Loucy (cell line): ENCODE results near the gene DPYSL4.

ENCODE experiments used
- H2AFZ ChIP-seq: fragments of 200-600 bp; sonication (generic); 2 replicates; pipeline ENCODE4 v1.6.0; 2016; ENCODE audit warnings: antibody characterized with exemption, mild to moderate bottlenecking, low read length, moderate library complexity
- H3F3A ChIP-seq: fragments of 200-600 bp; 2 replicates; pipeline ENCODE4 v1.6.0; 2016; ENCODE audit warnings: antibody characterized with exemption, low read depth, mild to moderate bottlenecking
- H3K27me3 ChIP-seq: fragments of 200-600 bp; sonication (generic); 2 replicates; pipeline ENCODE4 v1.6.1; 2014; ENCODE audit warnings: low read length, mild to moderate bottlenecking; ENCODE audit not compliant: insufficient read depth, poor library complexity, severe bottlenecking
- H3K36me3 ChIP-seq: fragments of 200-600 bp; sonication (generic); 2 replicates; pipeline ENCODE4 v1.6.1; 2016; ENCODE audit warnings: low read length; ENCODE audit not compliant: insufficient read depth
- H3K4me1 ChIP-seq: fragments of 200-600 bp; sonication (generic); 2 replicates; pipeline ENCODE4 v1.5.1; 2014; ENCODE audit warnings: low read length, mild to moderate bottlenecking; ENCODE audit not compliant: insufficient read depth, poor library complexity, severe bottlenecking
- H3K4me2 ChIP-seq: fragments of 200-600 bp; sonication (generic); 2 replicates; pipeline ENCODE4 v1.6.0; 2014; ENCODE audit warnings: antibody characterized with exemption, low read length, low read depth, mild to moderate bottlenecking; ENCODE audit not compliant: poor library complexity, severe bottlenecking
- H3K4me3 ChIP-seq: fragments of 200-600 bp; sonication (generic); 2 replicates; pipeline ENCODE4 v1.5.1; 2014; ENCODE audit warnings: low read length, mild to moderate bottlenecking, mixed read lengths; ENCODE audit not compliant: poor library complexity, severe bottlenecking
- H3K79me2 ChIP-seq: fragments of 200-600 bp; sonication (generic); 2 replicates; pipeline ENCODE4 v1.6.1; 2014; ENCODE audit warnings: low read length; ENCODE audit not compliant: insufficient read depth
- H3K9ac ChIP-seq: fragments of 200-600 bp; sonication (generic); 2 replicates; pipeline ENCODE4 v1.6.0; 2014; ENCODE audit warnings: mild to moderate bottlenecking, low read depth, low read length, moderate library complexity; ENCODE audit not compliant: poor library complexity, severe bottlenecking
- H3K9me2 ChIP-seq: fragments of 200-600 bp; sonication (generic); replicated peaks from 2 replicates; pipeline ENCODE4 v1.6.1; 2016; ENCODE audit warnings: low read depth, low read length, mixed read lengths
- H3K9me3 ChIP-seq: fragments of 200-600 bp; sonication (generic); 2 replicates; pipeline ENCODE4 v1.6.1; 2014; ENCODE audit warnings: mild to moderate bottlenecking, antibody characterized with exemption, low read length, low read depth; ENCODE audit not compliant: insufficient read depth
- H4K20me1 ChIP-seq: fragments of 200-600 bp; sonication (generic); 2 replicates; pipeline ENCODE4 v1.6.0; 2014; ENCODE audit warnings: antibody characterized with exemption, low read length, mild to moderate bottlenecking; ENCODE audit not compliant: insufficient read depth, poor library complexity, severe bottlenecking
- CTCF ChIP-seq: fragments of 200-600 bp; sonication (generic); conservative IDR thresholded peaks from 2 replicates; pipeline ENCODE4 v1.5.1; 2014; ENCODE audit warnings: mild to moderate bottlenecking, antibody characterized with exemption, low read length
- EZH2phosphoT487 ChIP-seq: fragments of 200-600 bp; IDR thresholded peaks from 2 replicates; pipeline ENCODE4 v1.6.1; 2018; ENCODE audit warnings: antibody characterized with exemption, mild to moderate bottlenecking, moderate library complexity, borderline replicate concordance

DPYSL4 gene

DNA sequence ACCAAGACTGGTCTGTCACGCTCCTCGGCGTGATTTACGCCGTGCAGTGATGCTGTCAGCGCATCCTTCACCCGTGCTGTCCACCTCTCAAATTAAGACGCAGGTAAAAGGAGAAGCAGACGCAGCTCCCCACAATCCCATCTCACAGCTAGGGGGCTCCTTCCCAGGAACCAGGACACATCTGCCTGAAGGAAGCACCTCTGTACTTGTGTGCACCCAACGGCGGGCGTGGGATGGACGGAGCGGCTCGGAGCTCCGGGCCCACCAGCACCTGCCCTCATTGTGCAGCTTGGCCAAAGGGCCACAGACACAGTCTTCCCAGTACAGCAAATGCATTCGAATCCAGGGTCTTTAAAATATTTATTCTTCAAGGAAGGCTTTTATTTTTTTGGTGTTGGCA, 65.7 kb downstream of the DPYSL4 start:
- no peaks in the 10 kb centered on the region for H3K9me2 ChIP-seq
- no peaks in the 10 kb centered on the region for H3K9me3 ChIP-seq
- no peaks in the 10 kb centered on the region for H3K79me2 ChIP-seq
- H3F3A ChIP-seq = no peaks in the 10 kb centered on the region
- H3K36me3 ChIP-seq = no peaks in the 10 kb centered on the region
- H3K9ac ChIP-seq = no peak overlapping the region
- H3K27me3 ChIP-seq = no peaks in the 10 kb centered on the region
- peaks cover 8% of the 10 kb centered on the region for H3K4me1 ChIP-seq
- H2AFZ ChIP-seq = no peak overlapping the region
- TF ChIP-seq CTCF (no peak), EZH2phosphoT487 (no peak)
- no peak overlapping the region for H3K4me2 ChIP-seq
- no peaks in the 10 kb centered on the region for H4K20me1 ChIP-seq
- no peak overlapping the region for H3K4me3 ChIP-seq

DNA sequence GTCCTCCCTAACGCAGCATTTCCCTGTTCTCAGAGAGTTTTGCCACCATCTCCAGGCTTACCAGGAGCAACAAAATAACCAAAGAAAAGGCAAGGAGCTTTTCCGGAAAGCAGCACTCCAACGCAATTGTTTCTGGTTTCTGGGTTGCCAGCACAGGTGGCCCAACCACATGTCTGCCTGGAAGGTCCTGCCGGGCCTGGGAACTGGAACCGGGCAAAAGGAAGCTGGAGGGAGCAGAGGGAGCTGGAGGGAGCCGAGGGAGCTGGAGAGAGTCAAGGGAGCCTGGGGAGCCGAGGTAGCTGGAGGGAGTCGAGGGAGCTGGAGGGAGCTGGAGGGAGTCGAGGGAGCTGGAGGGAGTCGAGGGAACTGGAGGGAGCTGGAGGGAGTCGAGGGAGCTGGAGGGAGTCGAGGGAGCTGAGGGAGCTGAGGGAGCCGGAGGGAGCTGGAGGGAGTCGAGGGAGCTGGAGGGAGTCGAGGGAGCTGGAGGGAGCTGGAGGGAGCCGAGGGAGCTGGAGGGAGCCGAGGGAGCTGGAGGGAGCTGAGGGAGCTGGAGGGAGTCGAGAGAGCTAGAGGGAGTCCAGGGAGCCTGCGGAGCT, 66.4 kb downstream of the DPYSL4 start:
- no peak overlapping the region for H3K4me2 ChIP-seq
- H3K9ac ChIP-seq = no peak overlapping the region
- TF ChIP-seq CTCF (no peak), EZH2phosphoT487 (no peak)
- H3K9me3 ChIP-seq = no peaks in the 10 kb centered on the region
- H3F3A ChIP-seq = no peaks in the 10 kb centered on the region
- H3K4me3 ChIP-seq = no peak overlapping the region
- H3K36me3 ChIP-seq = no peaks in the 10 kb centered on the region
- H3K4me1 ChIP-seq = peaks cover 8% of the 10 kb centered on the region
- H2AFZ ChIP-seq = no peak overlapping the region
- H3K9me2 ChIP-seq = no peaks in the 10 kb centered on the region
- H3K79me2 ChIP-seq = no peaks in the 10 kb centered on the region
- no peaks in the 10 kb centered on the region for H4K20me1 ChIP-seq
- H3K27me3 ChIP-seq = no peaks in the 10 kb centered on the region

DNA sequence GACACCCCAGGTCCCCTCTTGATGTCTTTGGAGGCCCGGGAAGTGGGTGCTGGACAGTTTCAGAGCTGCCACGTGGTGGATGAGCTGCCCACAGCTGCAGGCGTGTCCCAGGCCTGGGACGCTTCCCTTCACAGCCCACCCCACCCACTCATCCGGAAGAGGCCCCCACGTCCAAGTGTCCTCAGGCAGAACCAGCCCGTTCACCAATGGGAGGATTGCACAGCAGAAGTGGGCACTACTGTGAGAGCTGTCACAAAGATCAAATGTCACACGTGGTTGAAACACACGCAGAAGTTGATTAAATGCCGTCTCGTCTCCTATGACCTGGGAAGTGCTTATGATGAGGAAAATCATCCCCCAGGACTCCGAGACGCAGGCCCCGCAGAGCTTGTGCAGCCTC, 68.1 kb downstream of the DPYSL4 start:
- Histone ChIP-seq H3K9ac (no peak overlapping the region), H3K27me3 (no peaks in the 10 kb centered on the region), H3K79me2 (no peaks in the 10 kb centered on the region), H3K9me3 (no peaks in the 10 kb centered on the region), H3K4me3 (no peak overlapping the region), H3K36me3 (no peaks in the 10 kb centered on the region), H3K9me2 (no peaks in the 10 kb centered on the region), H2AFZ (no peak overlapping the region), H4K20me1 (no peaks in the 10 kb centered on the region), H3K4me1 (peaks cover 8% of the 10 kb centered on the region), H3K4me2 (no peak overlapping the region), H3F3A (no peaks in the 10 kb centered on the region)
- no peak for TF ChIP-seq CTCF
- no peak for TF ChIP-seq EZH2phosphoT487
